ENCODE results near the gene SORCS3. TPM values are rescaled to one million over a fixed set of nuclear protein-coding genes. Genes with fewer than 3 reads are reported as not detected.

The SORCS3 gene
- total and polyA plus RNA-seq, 9 of the 15 experiments (the other 6 are each of a cell fraction or from before 2014, with no cell fraction given), result not detected

DNA sequence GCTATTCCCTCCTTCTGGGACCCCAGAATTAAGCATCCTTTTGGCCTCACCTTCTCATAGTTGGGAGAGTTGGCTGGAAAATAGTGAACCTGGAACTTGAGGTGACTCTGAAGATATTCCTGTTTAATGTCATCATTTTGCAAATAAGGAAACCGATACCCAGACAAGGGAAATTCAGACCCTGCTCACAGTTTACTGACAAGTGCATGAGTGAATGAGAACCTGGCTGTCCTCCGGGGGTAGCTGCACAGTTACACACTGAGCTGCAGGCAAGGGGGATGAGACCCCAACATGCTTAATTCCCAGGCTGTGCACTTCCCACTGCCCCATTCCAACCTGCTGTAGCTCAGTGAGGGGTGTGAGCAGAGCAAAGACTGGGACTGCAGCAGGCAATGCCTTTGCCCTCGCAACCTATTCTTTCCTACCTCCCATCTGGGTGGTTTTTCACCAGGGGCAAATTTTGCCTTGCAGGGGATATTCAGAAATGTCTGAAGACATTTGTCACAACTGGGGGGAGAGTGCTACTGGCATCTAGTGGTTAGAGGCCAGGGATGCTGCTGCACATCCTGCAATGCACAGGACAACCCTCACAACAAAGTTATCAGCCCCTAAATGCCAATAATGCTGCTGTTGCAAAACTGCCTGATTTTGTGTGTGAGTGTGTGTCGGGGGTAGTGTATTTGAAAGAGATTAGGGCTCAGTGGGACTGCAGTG is 136.2 kb downstream of the SORCS3 start:
- BruUV-seq (replicated peaks), result no TSS peak
- Histone ChIP-seq H3K36me3 (ENCODE audit: control insufficient read depth, insufficient read depth, low read length) (no peaks in the 10 kb centered on the region), H3K27me3 (ENCODE audit: control insufficient read depth in 2 of 2, insufficient read depth in 2 of 2, low read length in 2 of 2) (no peaks in the 10 kb centered on the region), H4K20me1 (replicated peaks; ENCODE audit: control insufficient read depth, insufficient read depth, low read length) (no peaks in the 10 kb centered on the region), H3K4me1 (replicated peaks in 1 of 2; ENCODE audit: control insufficient read depth in 2 of 2, insufficient read depth in 2 of 2, low read length in 2 of 2) (no peaks in the 10 kb centered on the region), H3K9me3 (replicated peaks; ENCODE audit: control insufficient read depth, insufficient read depth, low read depth, low read length) (no peaks in the 10 kb centered on the region), H3K4me2 (ENCODE audit: insufficient read depth, low read length) (no peak overlapping the region), H3K9ac (ENCODE audit: insufficient read depth in 1 of 2, low read depth in 2 of 2, low read length in 2 of 2) (no peak overlapping the region), H3K9me1 (ENCODE audit: control insufficient read depth, insufficient read depth, low read length) (no peaks in the 10 kb centered on the region), H3K79me2 (ENCODE audit: control insufficient read depth, insufficient read depth, low read length) (no peaks in the 10 kb centered on the region), H2AFZ (ENCODE audit: low read depth, low read length) (no peak overlapping the region), H3K4me3 (no peak overlapping the region), H3K27ac (ENCODE audit: extremely low read depth, low read depth, low read length) (no peak overlapping the region)
- no peak for DNase-seq (ENCODE audit: extremely low read depth in 1 of 4, low spot score in 3 of 4)
- CTCF ChIA-PET (ENCODE audit: low intra/inter-chr PET ratio), result no interaction called here
- 0% methylated on average over 3 of the region's 4 CpGs for WGBS (ENCODE audit: insufficient coverage, low coverage, missing lambda C conversion rate)
- FAIRE-seq, result no peak
- POLR2A ChIA-PET, result no interaction called here
- intact Hi-C loops (cut with micrococcal nuclease), result no loop called here
- in situ Hi-C loops (cut with MboI), result no loop called here
- ATAC-seq, result no peak
- TF ChIP-seq, protein P1, sequence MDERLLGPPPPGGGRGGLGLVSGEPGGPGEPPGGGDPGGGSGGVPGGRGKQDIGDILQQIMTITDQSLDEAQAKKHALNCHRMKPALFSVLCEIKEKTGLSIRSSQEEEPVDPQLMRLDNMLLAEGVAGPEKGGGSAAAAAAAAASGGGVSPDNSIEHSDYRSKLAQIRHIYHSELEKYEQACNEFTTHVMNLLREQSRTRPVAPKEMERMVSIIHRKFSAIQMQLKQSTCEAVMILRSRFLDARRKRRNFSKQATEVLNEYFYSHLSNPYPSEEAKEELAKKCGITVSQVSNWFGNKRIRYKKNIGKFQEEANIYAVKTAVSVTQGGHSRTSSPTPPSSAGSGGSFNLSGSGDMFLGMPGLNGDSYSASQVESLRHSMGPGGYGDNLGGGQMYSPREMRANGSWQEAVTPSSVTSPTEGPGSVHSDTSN (CRISPR knock-in tag; IDR thresholded peaks at IDR 0.05; ENCODE audit: low read depth), result no peak
- TF ChIP-seq, protein P1 (tag; conservative IDR thresholded peaks at IDR 0.05; ENCODE audit: low read depth), result no peak
- TF ChIP-seq FOXM1 (IDR thresholded peaks at IDR 0.05; ENCODE audit: low read depth) (no peak), FOXM1 (CRISPR knock-in tag; IDR thresholded peaks at IDR 0.05; ENCODE audit: low read depth) (no peak), NR4A1 (CRISPR knock-in tag; IDR thresholded peaks at IDR 0.05) (no peak), NR4A1 (tag; IDR thresholded peaks at IDR 0.05) (no peak), ZNF551 (CRISPR knock-in tag; IDR thresholded peaks at IDR 0.05) (no peak), ZNF830 (CRISPR knock-in tag; IDR thresholded peaks at IDR 0.05) (no peak), ZNF668 (CRISPR knock-in tag; IDR thresholded peaks at IDR 0.05) (no peak), ZNF778 (CRISPR knock-in tag; IDR thresholded peaks at IDR 0.05) (no peak)
- TF ChIP-seq, protein P2, sequence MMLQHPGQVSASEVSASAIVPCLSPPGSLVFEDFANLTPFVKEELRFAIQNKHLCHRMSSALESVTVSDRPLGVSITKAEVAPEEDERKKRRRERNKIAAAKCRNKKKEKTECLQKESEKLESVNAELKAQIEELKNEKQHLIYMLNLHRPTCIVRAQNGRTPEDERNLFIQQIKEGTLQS (IDR thresholded peaks at IDR 0.05), result no peak
- TF ChIP-seq, protein P2 (CRISPR knock-in tag; conservative IDR thresholded peaks at IDR 0.05), result no peak
- TF ChIP-seq, protein P3, sequence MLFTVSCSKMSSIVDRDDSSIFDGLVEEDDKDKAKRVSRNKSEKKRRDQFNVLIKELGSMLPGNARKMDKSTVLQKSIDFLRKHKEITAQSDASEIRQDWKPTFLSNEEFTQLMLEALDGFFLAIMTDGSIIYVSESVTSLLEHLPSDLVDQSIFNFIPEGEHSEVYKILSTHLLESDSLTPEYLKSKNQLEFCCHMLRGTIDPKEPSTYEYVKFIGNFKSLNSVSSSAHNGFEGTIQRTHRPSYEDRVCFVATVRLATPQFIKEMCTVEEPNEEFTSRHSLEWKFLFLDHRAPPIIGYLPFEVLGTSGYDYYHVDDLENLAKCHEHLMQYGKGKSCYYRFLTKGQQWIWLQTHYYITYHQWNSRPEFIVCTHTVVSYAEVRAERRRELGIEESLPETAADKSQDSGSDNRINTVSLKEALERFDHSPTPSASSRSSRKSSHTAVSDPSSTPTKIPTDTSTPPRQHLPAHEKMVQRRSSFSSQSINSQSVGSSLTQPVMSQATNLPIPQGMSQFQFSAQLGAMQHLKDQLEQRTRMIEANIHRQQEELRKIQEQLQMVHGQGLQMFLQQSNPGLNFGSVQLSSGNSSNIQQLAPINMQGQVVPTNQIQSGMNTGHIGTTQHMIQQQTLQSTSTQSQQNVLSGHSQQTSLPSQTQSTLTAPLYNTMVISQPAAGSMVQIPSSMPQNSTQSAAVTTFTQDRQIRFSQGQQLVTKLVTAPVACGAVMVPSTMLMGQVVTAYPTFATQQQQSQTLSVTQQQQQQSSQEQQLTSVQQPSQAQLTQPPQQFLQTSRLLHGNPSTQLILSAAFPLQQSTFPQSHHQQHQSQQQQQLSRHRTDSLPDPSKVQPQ (CRISPR knock-in tag; IDR thresholded peaks at IDR 0.05; ENCODE audit: borderline replicate concordance), result no peak

Data from K562 (cell line).